ENCODE measurements around the gene TNNI3K.

- TF ChIP-seq, protein P1, sequence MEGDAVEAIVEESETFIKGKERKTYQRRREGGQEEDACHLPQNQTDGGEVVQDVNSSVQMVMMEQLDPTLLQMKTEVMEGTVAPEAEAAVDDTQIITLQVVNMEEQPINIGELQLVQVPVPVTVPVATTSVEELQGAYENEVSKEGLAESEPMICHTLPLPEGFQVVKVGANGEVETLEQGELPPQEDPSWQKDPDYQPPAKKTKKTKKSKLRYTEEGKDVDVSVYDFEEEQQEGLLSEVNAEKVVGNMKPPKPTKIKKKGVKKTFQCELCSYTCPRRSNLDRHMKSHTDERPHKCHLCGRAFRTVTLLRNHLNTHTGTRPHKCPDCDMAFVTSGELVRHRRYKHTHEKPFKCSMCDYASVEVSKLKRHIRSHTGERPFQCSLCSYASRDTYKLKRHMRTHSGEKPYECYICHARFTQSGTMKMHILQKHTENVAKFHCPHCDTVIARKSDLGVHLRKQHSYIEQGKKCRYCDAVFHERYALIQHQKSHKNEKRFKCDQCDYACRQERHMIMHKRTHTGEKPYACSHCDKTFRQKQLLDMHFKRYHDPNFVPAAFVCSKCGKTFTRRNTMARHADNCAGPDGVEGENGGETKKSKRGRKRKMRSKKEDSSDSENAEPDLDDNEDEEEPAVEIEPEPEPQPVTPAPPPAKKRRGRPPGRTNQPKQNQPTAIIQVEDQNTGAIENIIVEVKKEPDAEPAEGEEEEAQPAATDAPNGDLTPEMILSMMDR (IDR thresholded peaks at IDR 0.05) = no peak
- no peak for TF ChIP-seq POLR2A (IDR thresholded peaks at IDR 0.05)
- TF ChIP-seq EP300 (IDR thresholded peaks at IDR 0.05) = no peak
These were observed 41.3 kb upstream of the TNNI3K start for GRCh38 chr1:74193908-74194307.
